HG03064 (cell line): ENCODE measurements around the gene EML4.
"Not testable (repeated sequence)": the region's sequence is repeated elsewhere in the genome, so short reads cannot be mapped to it uniquely, and the experiment has no call there.

Experiments used
- ATAC-seq: cut with Tn5 transposase; IDR thresholded peaks from one replicate; pipeline ENCODE4 v1.9.1; 2021; ENCODE audit warnings: low read depth; ENCODE audit not compliant: unreplicated experiment

EML4 gene

DNA sequence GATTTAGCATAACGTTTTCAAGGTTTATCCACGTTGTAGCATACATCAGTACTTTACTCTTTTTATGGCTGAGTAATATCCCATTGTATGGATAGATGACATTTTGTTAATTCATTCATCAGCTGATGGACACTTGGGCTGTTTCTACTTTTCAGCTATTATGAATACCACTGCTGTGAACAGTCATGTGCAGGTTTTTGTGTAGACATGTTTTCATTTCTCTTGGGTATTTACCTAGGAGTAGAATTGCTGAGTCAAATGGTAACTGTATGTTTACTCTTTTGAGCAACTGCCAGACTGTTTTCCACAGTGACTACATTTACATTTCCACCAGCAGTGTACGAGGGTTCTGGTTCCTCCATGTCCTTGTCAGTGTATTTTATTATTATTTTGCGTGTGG is 158.0 kb downstream of the EML4 start:
- ATAC-seq: no peak

DNA sequence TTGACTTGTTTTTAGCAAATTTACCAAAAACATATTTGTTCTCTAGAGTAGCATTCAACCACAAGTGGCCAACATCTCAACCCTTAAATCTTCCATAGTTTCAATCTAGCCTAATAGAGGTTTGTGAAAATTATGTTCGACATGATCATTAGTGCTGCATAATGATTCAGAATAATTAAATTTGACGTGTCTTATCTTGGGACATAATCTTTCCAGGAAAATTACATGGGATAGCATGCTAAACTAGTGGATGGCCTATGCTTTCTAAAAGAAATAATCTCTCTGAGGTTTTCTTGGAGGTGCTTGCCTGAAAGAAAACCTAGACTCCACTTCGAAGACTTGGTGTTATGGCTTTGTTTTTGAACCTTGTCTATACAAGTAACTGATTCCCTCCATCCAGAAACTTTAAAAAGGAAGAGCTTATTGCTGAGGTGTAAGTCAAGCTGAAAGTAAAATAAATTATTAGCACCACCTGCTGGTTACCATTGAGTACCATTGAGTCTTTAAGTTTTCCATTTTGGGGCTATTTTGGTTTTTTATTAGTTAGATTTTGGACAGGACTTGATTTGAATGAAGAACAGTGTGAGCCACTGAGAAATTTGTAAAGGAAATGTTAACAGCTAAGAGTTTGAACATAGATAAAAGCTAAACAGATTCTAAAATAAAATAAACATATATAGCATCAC is 159.1 kb downstream of the EML4 start:
- ATAC-seq: no peak

DNA sequence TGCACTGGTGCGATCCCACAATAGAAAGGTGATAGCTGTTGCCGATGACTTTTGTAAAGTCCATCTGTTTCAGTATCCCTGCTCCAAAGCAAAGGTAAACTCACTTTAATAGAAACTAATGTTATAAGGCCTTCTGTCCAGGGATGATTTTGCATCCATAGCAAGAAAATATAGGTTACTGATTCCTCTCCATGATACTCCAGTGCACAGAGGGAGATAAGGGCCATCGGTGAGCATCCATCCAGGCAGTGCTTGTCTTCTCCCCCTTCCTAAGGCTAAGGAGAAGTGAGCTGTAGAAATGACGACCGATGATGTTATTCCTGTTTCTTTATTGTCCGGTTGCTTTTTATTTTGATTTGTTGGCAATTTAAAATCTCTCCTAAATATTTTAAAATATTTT is 159.8 kb downstream of the EML4 start:
- no peak for ATAC-seq

DNA sequence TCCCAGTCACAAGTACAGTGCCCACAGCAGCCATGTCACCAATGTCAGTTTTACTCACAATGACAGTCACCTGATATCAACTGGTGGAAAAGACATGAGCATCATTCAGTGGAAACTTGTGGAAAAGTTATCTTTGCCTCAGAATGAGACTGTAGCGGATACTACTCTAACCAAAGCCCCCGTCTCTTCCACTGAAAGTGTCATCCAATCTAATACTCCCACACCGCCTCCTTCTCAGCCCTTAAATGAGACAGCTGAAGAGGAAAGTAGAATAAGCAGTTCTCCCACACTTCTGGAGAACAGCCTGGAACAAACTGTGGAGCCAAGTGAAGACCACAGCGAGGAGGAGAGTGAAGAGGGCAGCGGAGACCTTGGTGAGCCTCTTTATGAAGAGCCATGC is 160.6 kb downstream of the EML4 start:
- ATAC-seq: no peak

DNA sequence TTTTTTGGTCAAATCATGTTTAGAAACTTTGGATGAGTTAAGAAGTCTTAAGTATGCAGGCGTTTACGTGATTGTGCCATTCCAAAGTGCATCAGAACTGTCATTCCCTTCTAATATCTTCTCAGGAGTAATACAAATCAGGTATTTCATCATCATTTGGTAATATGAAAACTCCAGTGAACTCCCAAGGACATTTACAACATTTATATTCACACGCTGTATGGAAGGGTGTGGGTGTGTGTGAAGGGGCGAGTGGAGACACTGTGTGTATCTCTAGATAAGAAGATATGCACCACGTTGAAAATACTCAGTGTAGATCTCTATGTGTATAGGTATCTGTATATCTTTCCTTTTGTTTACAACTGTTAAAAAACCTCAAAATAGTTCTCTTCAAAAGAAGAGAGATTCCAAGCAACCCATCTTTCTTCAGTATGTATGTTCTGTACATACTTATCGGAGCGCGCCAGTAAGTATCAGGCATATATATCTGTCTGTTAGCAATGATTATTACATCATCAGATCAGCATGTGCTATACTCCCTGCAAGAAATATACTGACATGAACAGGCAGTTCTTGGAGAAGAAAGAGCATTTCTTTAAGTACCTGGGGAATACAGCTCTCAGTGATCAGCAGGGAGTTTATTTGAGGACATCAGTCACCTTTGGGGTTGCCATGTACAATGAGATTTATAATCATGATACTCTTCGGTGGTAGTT is 162.6 kb downstream of the EML4 start:
- no peak for ATAC-seq

DNA sequence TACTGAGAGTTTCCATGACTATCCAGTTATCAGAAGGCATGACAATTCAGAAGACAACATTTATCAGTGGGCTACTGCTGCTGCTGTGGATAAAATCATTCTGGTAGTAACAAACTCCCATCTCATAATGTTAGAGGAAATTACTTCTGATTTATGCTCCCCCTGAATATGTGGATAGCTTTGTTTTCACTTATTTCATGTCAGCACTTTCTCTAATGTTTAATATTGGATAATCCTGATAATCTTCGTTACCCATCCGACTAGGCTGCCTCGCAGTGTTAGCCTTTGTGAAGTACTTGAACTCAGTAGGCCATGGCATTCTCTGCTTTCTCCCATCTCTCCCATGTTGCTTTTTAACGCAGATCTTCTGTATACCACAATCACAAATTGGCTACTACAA is 163.4 kb downstream of the EML4 start:
- ATAC-seq: no peak

DNA sequence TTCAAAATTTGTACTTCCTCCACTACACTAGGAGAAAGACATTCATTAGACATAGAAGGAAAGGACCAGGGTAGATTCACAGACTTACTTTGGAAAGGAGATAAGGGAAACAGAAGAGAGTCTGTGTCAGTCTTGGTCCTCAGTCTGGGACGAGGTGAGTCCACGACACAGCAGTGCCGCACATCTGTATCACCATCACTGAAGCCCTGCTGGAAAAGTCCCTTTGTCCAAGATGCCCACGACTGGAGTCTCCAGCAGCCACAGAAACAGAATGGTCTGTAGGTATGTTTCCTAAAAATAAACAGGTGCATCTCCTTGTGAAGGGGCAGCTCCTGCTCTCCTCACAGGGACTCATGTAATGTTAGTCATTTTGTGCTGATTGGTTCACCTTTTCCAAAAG is 164.4 kb downstream of the EML4 start:
- no peak for ATAC-seq

DNA sequence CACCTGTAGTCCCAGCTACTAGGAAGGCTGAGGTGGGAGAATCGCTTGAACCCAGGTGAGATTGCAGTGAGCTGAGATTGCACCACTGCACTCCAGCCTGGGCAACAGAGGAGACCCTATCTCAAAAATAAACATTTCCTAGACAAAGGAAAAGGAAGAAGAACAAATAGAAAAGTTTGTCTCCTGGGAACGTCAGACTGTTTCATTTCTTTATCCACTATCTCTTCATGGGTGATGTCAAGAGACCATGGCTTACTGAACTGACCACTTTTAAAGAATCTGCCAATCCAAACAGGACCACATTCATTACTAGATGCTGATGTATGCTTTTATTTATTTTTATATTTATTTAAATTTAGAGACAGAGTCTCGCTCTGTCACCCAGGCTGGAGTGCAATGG is 165.1 kb downstream of the EML4 start:
- ATAC-seq: no peak

DNA sequence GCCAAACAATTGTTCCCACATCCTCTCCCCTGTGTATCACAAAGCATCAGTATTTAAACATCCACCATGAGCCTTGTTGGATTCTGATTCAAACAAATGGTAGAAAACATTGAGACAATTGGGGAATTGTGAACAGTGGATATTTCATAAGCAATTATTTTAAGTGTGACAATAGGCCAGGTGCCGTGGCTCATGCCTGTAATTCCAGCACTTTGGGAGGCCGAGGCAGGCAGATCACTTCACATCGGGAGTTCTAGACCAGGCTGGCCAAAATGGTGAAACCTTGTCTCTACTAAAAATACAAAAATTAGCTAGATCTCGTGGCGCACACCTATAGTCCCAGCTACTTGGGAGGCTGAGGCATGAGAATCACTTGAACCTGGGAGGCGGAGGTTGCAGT is 165.7 kb downstream of the EML4 start:
- ATAC-seq: not testable (repeated sequence)

DNA sequence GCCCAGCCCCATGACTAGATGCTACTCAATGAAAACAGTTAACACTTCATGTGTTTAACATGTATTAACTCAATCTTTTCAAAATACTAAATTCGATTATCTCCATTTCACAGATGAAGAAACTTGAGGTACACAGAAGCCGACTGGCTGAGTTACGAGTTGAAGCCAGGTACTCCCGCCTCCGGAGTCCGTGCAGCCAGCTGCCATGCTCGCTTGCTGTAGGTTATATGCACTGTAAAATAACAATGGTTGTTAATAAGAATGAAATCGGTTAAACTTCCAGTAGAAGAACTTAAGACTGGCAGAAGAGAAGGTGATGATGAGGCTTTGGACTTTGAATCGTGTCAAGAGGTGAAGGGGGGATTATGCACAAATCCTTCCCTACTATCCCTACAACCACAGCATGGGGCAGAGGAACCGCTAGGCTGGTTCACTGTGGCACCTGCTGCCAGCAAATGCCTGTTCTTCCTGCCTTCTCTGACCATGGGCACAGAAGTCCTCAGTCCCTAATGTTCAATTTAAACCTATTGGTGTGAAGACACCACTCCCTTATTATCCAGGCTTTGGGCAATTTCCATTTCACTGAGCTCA is 166.5 kb downstream of the EML4 start:
- no peak for ATAC-seq

DNA sequence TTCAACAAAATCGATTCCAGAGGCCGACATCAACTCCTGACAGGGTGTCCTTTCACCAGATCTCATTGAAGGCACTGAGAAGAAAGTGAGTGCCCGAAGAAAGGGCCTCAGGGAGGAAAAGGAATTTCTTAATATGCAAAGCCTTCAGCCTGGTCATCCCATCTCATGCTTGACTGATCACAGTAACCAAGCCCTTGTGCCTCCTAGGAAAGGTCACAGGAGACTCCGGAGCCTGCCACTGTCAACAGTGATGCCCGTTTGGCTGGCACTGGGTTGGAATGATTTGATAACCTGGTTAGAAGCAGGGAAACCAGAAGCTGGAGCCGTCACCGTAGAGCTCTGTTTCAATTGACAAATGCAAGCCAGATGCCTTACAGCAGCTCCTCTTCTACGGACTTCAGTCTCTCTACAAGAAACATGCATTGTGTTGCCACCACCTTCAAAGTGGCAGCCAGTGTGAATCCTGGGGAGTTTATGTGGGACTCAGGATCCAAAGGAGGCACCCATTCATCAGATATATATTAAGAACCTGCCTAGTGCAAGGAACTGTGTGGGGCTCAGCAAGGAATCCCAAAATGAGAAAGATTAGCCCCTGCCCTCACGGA is 167.3 kb downstream of the EML4 start:
- ATAC-seq: no peak

DNA sequence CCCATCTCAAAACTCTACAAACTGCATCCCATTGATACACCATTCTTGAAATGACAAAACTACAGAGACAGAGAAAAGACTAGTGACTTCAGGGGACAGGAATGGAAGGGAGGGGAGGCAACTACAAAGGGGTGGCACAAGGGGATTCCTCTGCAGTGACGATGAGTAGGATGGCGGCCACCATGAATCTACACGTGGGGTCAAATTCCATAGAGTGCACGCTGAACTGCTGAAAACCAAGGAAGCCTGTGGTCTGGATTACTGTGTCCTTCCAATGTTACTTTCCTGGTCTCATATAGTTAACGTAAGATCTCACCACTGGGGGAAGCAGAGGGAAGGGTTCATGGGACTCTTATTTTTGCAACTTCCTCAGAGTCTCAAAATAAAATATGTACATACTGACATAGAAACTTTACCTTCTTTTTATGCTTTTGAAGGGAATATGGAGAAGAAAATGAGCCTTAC is 168.2 kb downstream of the EML4 start:
- ATAC-seq: no peak

DNA sequence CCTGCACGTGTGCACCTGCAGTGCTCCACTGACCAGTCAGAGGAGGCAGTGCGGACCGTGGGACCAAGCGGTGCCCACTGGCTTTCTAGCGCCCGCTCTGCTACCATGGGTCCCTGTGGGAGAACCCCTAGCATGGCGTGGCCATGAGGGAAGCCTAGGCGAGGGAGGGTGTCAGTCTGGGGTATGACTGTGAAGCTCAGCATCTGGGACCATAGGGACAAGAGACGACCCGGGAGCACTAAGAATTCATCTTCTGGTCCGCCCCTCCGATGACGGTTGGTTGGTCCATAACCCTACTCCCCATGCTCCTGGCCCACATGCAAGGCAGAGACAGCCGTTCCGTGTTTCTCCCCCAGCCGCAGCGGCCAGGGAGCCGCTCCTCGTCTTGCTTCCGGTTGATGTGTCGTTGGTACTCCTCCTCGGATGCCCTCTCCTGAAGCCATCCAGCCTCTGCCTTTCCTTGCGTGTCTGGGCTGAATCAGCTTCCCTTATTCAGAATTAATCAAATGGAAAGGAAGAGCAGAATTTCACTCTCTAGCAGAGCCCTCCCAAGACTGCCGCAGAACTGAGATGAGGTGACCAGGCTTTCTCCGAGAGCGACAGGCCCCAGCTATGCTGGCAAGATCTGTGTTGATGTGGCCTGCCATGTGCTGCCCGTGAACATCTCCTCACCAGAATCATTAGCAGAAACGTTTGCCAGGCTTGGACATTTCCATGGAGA is 168.9 kb downstream of the EML4 start:
- no peak for ATAC-seq

DNA sequence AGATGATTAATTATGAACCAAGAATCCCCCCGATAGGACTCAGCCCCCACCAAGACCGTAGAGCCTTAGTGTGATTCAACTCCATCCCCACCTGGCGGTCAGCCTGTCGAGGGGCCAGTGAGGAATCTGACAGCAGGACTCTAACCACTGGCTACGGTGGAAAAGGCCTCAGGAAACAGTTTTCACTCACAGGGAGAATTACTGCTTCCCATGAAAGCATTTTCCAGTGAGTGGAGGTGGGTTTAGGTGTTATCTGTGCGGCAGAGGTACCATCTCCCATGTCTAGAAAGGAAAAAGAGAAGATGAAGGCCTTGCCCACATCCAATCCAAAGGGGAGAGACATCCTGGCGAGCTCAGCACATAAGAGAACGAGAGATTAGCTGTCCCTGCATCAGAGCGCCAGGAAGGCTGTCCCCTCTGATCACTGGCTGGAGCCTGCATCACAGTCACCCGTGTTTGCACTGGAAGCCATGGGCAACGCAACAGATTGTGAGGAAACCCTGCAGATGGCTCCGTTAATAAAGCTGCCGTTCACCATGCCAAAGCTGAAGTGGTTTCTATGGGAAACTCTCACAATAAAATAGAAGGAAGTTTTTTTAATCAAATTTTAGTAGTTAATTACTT is 169.5 kb downstream of the EML4 start:
- no peak for ATAC-seq

DNA sequence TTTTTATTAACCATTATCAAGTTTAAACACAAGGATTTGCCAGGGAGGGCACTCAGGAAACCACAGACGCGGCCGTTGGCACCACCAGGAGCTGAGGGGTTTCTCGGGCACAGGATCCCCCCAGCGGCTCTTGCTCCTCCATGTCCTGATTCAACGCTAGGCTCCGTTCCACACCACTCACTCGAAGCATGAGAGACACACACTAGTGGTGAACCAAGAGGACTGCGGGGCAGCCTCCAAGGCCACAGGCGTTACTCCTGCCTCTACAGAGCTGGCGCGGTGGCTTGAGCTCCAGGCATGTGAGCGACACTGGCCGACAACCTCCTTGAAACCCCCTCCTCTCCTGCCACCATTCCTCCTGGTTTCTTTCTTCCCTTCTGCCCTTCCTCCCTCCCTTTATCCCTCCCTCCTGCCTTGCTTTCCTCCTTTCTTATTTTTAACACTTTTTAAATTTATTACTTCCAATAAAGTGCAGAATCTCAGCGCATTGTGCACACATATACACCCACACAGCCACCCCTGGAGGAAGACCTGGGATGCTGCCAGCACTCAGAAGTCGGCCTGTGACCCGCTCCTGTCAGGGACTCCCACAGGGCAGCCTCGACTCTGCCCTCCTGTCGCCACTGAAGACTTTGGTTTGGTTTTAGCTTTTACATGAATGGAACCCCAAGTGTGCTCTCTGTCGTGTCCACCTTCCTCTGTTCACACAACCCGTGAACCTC is 170.2 kb downstream of the EML4 start:
- ATAC-seq: no peak

DNA sequence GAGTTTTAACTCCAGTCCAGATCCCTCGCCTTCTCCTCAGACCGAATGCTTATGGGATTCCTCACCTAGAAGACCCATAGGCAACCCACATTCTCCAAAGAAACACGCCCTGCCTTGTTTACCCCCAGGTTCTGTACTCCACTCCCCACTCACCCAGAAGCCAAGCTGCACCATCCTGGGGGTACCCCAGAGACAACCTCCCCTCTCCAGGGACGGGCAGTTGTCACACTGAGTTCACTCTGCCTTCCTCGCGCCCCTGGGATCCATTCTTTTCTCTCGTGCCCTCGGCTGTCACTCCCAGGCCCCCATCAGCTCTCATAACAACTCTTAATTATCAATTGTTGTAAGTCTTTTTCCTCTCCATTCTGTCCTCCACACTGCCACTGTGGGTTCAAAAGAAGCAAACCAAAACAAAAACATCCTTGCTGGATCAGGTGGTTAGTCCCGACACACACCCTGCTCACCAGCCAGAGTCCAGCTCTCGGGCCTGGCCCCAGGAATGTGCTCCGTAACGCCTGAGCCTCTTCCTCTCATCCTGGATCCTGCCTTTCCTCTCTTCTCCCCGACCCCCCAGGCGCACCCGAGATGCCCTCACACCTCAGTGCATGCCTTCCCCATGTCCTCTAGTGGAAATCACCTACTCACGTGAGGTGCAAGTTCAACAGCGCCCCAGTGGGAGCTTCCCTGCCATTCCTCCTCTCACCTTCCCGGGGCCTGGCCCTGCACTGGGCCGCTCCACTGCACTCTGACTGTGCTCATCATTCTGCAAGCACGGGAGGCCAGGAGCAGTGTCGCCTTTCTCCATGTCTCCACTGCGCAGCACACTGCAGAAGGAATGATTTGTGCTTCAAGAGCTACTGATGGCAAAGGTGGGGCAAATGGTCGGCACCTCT is 171.1 kb downstream of the EML4 start:
- ATAC-seq: no peak

DNA sequence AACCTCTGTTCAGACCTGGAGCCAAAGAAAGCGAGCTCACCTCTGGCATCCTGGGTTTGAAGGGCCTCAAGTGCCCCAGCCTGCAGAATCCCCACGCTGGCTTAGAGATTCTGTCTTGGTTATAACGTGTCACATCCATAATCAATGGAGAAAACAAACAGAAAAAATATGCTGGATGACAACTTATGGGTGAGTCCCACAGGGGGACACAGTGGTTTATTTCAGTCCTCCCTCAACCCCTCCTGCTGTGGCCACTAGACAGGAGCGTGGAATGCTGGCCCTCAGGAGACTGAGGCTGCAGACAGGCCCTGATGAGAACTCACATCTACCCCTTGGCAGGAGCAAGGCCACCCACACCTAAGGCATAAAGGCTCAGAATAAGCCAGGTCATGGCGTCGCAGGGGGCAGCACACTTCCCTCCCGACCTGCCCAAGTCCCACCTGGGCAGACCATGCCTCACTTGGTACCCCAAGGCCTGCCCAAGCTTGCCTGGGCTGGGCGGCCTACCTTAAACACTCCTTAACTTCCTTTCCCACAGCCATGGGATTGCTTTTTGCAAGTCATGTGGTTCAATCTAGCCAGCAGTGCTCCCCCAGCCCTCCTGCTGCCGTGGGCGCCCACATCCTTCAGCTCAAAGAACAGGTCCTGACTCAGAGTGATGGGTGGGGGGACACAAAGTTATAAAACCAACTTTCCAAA is 171.9 kb downstream of the EML4 start:
- no peak for ATAC-seq

DNA sequence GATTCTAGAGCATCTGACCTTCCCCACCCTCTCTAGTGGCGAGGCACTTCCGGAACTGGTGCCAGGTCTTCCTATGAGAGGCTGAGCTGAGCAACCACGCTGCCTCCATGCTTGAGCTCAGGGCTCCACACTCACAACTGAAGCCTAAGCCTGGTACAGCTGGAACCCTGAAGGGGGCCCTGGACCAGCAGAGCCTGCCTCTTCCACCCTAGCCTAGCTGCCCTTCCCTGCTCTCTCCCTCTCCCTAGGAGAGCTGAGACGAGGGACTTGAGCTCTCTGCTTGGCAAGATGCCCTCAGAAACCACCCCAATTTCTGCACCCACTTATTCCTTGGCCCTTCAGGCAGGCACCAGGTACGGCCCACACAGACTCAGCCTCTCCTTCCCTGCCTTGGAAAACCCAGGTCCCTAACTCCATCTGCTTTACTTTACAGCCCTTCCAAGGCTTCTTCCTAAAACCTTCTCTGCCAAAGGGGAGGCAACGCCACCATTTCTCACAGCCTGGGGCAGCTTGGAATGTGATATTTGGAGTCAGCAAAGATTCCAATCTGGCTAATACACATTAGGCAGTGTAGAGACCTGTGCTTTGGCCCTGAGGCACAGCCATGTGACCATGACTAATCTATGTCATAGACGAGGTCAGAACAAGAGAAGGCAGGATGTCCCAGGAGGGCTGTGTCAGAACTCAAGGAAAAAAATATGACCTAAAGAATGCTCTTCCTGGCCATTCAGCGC is 173.1 kb downstream of the EML4 start:
- ATAC-seq: no peak
